OCI-LY7 (cell line): ENCODE results near the gene MMP21.

ENCODE experiments used
- CTCF ChIP-seq: fragments of 200-600 bp; sonication (generic); conservative IDR thresholded peaks from 2 replicates; pipeline ENCODE4 v1.5.1; 2014; ENCODE audit warnings: mild to moderate bottlenecking, antibody characterized with exemption, low read length, moderate library complexity, mixed read lengths
- EZH2phosphoT487 ChIP-seq: fragments of 200-600 bp; sonication (generic); IDR thresholded peaks from 2 replicates; pipeline ENCODE4 v1.6.1; 2018; ENCODE audit warnings: low read depth, borderline replicate concordance, mild to moderate bottlenecking, mixed run types, antibody characterized with exemption, low read length, moderate library complexity, mixed read lengths

- no peak for TF ChIP-seq CTCF
- no peak for TF ChIP-seq EZH2phosphoT487
Observed at GRCh38 chr10:125785791-125786190, 10.2 kb upstream of the MMP21 start.
